Measurements from ENCODE around the gene CHST8. TPM values are rescaled to one million over a fixed set of nuclear protein-coding genes. Genes with fewer than 3 reads are reported as not detected.

CHST8 gene
- total RNA-seq, 1 experiment from 2014 or later, result 33.5 TPM

DNA sequence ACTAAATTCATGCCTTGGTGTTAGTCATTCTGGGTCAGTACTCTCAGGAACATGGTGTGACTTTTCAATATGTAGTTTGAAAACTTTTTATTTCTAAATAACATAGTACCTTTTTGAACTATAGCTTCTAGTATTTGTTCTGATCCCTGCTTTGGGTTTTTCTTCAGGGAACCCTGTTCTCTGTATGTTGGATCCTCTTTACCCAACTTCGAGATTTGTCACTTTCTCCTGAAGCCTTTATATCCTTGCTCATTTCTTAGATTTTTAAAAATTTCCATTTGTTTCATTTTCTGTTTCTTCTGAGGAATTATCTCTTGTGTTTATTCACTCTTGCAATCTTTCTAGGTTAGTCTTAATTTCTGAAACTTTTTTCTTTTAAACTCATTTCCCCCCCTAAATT is 12.4 kb upstream of the CHST8 start (continued):
- TF ChIP-seq, protein P1, sequence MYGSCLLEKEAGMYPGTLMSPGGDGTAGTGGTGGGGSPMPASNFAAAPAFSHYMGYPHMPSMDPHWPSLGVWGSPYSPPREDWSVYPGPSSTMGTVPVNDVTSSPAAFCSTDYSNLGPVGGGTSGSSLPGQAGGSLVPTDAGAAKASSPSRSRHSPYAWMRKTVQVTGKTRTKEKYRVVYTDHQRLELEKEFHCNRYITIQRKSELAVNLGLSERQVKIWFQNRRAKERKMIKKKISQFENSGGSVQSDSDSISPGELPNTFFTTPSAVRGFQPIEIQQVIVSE (CRISPR knock-in tag; IDR thresholded peaks at IDR 0.05; ENCODE audit: borderline replicate concordance), result no peak
- TF ChIP-seq JAZF1 (CRISPR knock-in tag; IDR thresholded peaks at IDR 0.05) (no peak), ZBTB21 (CRISPR knock-in tag; IDR thresholded peaks at IDR 0.05; ENCODE audit: borderline replicate concordance) (no peak), GRHL2 (CRISPR knock-in tag; IDR thresholded peaks at IDR 0.05; ENCODE audit: insufficient replicate concordance, severe bottlenecking) (no peak), SMAD4 (CRISPR knock-in tag; IDR thresholded peaks at IDR 0.05) (no peak), RORB (CRISPR knock-in tag; IDR thresholded peaks at IDR 0.05) (no peak), MYBL2 (CRISPR knock-in tag; IDR thresholded peaks at IDR 0.05) (no peak)
- TF ChIP-seq, protein P2, sequence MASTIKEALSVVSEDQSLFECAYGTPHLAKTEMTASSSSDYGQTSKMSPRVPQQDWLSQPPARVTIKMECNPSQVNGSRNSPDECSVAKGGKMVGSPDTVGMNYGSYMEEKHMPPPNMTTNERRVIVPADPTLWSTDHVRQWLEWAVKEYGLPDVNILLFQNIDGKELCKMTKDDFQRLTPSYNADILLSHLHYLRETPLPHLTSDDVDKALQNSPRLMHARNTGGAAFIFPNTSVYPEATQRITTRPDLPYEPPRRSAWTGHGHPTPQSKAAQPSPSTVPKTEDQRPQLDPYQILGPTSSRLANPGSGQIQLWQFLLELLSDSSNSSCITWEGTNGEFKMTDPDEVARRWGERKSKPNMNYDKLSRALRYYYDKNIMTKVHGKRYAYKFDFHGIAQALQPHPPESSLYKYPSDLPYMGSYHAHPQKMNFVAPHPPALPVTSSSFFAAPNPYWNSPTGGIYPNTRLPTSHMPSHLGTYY (CRISPR knock-in tag; IDR thresholded peaks at IDR 0.05), result no peak

DNA sequence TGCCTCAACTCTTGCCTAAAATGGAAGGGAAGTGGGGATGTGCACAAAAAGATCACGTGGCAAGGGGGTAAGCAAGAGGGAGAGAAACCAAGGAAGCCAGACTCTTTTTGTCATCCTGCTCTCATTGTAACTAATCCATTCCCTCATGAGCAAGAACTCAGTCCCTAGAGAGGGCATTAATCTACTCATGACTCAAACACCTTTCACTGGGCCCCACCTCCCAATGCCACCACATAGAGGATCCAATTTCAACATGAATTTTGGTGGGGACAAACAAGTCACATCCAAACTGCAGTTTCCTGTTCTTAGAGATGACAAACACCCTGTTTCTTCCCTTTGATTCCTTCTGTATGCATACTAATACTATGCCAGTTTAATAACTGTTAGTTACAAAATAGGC is 11.2 kb upstream of the CHST8 start:
- Mint-ChIP-seq H3K9me3 (peaks cover 36% of the 10 kb centered on the region), H3K27ac (no peak overlapping the region), H3K4me1 (peaks cover 11% of the 10 kb centered on the region; the same call in 1 of the 2 replicates), H3K36me3 (peaks cover 22% of the 10 kb centered on the region), H3K27me3 (ENCODE audit: low read depth) (peaks cover 11% of the 10 kb centered on the region), H3K4me3 (no peak overlapping the region)
- ChIA-PET POLR2A (no interaction called here), CTCF (no interaction called here)
- no peak for ATAC-seq
- TF ChIP-seq, protein P3, sequence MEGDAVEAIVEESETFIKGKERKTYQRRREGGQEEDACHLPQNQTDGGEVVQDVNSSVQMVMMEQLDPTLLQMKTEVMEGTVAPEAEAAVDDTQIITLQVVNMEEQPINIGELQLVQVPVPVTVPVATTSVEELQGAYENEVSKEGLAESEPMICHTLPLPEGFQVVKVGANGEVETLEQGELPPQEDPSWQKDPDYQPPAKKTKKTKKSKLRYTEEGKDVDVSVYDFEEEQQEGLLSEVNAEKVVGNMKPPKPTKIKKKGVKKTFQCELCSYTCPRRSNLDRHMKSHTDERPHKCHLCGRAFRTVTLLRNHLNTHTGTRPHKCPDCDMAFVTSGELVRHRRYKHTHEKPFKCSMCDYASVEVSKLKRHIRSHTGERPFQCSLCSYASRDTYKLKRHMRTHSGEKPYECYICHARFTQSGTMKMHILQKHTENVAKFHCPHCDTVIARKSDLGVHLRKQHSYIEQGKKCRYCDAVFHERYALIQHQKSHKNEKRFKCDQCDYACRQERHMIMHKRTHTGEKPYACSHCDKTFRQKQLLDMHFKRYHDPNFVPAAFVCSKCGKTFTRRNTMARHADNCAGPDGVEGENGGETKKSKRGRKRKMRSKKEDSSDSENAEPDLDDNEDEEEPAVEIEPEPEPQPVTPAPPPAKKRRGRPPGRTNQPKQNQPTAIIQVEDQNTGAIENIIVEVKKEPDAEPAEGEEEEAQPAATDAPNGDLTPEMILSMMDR (IDR thresholded peaks at IDR 0.05), result no peak
- TF ChIP-seq, protein P4, sequence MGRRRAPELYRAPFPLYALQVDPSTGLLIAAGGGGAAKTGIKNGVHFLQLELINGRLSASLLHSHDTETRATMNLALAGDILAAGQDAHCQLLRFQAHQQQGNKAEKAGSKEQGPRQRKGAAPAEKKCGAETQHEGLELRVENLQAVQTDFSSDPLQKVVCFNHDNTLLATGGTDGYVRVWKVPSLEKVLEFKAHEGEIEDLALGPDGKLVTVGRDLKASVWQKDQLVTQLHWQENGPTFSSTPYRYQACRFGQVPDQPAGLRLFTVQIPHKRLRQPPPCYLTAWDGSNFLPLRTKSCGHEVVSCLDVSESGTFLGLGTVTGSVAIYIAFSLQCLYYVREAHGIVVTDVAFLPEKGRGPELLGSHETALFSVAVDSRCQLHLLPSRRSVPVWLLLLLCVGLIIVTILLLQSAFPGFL (CRISPR knock-in tag; IDR thresholded peaks at IDR 0.05; ENCODE audit: borderline replicate concordance), result no peak
- TF ChIP-seq, protein P5, sequence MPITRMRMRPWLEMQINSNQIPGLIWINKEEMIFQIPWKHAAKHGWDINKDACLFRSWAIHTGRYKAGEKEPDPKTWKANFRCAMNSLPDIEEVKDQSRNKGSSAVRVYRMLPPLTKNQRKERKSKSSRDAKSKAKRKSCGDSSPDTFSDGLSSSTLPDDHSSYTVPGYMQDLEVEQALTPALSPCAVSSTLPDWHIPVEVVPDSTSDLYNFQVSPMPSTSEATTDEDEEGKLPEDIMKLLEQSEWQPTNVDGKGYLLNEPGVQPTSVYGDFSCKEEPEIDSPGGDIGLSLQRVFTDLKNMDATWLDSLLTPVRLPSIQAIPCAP (CRISPR knock-in tag; IDR thresholded peaks at IDR 0.05), result no peak
- TF ChIP-seq, protein P6, sequence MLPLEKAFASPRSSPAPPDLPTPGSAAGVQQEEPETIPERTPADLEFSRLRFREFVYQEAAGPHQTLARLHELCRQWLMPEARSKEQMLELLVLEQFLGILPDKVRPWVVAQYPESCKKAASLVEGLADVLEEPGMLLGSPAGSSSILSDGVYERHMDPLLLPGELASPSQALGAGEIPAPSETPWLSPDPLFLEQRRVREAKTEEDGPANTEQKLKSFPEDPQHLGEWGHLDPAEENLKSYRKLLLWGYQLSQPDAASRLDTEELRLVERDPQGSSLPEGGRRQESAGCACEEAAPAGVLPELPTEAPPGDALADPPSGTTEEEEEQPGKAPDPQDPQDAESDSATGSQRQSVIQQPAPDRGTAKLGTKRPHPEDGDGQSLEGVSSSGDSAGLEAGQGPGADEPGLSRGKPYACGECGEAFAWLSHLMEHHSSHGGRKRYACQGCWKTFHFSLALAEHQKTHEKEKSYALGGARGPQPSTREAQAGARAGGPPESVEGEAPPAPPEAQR (CRISPR knock-in tag; IDR thresholded peaks at IDR 0.05), result no peak
- no peak for TF ChIP-seq CREM (CRISPR knock-in tag; IDR thresholded peaks at IDR 0.05)
- TF ChIP-seq RELA (CRISPR knock-in tag; IDR thresholded peaks at IDR 0.05; ENCODE audit: borderline replicate concordance), result no peak
- no peak for TF ChIP-seq ZNF121 (CRISPR knock-in tag; IDR thresholded peaks at IDR 0.05)
- TF ChIP-seq, protein P7, sequence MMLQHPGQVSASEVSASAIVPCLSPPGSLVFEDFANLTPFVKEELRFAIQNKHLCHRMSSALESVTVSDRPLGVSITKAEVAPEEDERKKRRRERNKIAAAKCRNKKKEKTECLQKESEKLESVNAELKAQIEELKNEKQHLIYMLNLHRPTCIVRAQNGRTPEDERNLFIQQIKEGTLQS (CRISPR knock-in tag; conservative IDR thresholded peaks at IDR 0.05), result no peak
- TF ChIP-seq ZBTB21 (CRISPR knock-in tag; IDR thresholded peaks at IDR 0.05; ENCODE audit: borderline replicate concordance), result no peak
- TF ChIP-seq, protein P8, sequence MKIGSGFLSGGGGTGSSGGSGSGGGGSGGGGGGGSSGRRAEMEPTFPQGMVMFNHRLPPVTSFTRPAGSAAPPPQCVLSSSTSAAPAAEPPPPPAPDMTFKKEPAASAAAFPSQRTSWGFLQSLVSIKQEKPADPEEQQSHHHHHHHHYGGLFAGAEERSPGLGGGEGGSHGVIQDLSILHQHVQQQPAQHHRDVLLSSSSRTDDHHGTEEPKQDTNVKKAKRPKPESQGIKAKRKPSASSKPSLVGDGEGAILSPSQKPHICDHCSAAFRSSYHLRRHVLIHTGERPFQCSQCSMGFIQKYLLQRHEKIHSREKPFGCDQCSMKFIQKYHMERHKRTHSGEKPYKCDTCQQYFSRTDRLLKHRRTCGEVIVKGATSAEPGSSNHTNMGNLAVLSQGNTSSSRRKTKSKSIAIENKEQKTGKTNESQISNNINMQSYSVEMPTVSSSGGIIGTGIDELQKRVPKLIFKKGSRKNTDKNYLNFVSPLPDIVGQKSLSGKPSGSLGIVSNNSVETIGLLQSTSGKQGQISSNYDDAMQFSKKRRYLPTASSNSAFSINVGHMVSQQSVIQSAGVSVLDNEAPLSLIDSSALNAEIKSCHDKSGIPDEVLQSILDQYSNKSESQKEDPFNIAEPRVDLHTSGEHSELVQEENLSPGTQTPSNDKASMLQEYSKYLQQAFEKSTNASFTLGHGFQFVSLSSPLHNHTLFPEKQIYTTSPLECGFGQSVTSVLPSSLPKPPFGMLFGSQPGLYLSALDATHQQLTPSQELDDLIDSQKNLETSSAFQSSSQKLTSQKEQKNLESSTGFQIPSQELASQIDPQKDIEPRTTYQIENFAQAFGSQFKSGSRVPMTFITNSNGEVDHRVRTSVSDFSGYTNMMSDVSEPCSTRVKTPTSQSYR (CRISPR knock-in tag; IDR thresholded peaks at IDR 0.05), result no peak
- no peak for TF ChIP-seq ETV6 (CRISPR knock-in tag; IDR thresholded peaks at IDR 0.05)
- TF ChIP-seq EMX1 (CRISPR knock-in tag; IDR thresholded peaks at IDR 0.05), result no peak
- TF ChIP-seq ATF1 (CRISPR knock-in tag; IDR thresholded peaks at IDR 0.05), result no peak
- TF ChIP-seq NFYB (CRISPR knock-in tag; conservative IDR thresholded peaks at IDR 0.05; ENCODE audit: low read depth), result no peak
- TF ChIP-seq, protein P9, sequence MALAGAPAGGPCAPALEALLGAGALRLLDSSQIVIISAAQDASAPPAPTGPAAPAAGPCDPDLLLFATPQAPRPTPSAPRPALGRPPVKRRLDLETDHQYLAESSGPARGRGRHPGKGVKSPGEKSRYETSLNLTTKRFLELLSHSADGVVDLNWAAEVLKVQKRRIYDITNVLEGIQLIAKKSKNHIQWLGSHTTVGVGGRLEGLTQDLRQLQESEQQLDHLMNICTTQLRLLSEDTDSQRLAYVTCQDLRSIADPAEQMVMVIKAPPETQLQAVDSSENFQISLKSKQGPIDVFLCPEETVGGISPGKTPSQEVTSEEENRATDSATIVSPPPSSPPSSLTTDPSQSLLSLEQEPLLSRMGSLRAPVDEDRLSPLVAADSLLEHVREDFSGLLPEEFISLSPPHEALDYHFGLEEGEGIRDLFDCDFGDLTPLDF (CRISPR knock-in tag; IDR thresholded peaks at IDR 0.05), result no peak
- no peak for DNase-seq (ENCODE audit: low spot score)

All from WTC11 (cell line).